Glutamatergic neuron (in vitro differentiated cells): ENCODE measurements around the gene CIAO3. TPM values are rescaled to one million over a fixed set of nuclear protein-coding genes. Genes with fewer than 3 reads are reported as not detected.

Source experiments
- DNase-seq: peaks from one replicate; pipeline ENCODE4 v3.0.0; 2022
- H3K27ac Mint-ChIP-seq: one replicate; pipeline ENCODE4 v1.8.0; 2020; ENCODE audit warnings: mild to moderate bottlenecking, mixed read lengths, inconsistent platforms; ENCODE audit not compliant: unreplicated experiment
- H3K27me3 Mint-ChIP-seq: one replicate; pipeline ENCODE4 v1.8.0; 2020; ENCODE audit warnings: mild to moderate bottlenecking, moderate library complexity, mixed read lengths, inconsistent platforms; ENCODE audit not compliant: unreplicated experiment
- H3K36me3 Mint-ChIP-seq: one replicate; pipeline ENCODE4 v1.8.0; 2020; ENCODE audit warnings: mild to moderate bottlenecking, mixed read lengths, inconsistent platforms; ENCODE audit not compliant: unreplicated experiment
- H3K4me1 Mint-ChIP-seq: one replicate; pipeline ENCODE4 v1.8.0; 2020; ENCODE audit warnings: mild to moderate bottlenecking, low read depth, mixed read lengths, inconsistent platforms; ENCODE audit not compliant: unreplicated experiment
- H3K4me3 Mint-ChIP-seq: one replicate; pipeline ENCODE4 v1.8.0; 2020; ENCODE audit warnings: mild to moderate bottlenecking, mixed read lengths, inconsistent platforms; ENCODE audit not compliant: unreplicated experiment
- H3K9me3 Mint-ChIP-seq: one replicate; pipeline ENCODE4 v1.8.0; 2020; ENCODE audit warnings: mild to moderate bottlenecking, moderate library complexity, mixed read lengths, inconsistent platforms; ENCODE audit not compliant: unreplicated experiment
- total RNA-seq: library from RNA; stranded (reverse); fragmentation: NEBNext Ultra II Directional; extraction: Animal tissue kit (Norgen Biotek cat#: 25700); gene quantifications from one replicate; pipeline ENCODE4 v1.2.1, GENCODE V29; 2021; ENCODE audit not compliant: unreplicated experiment
- TF ChIP-seq, protein P1 (sequence below): fragments of 200-600 bp; sonication (generic); IDR thresholded peaks from one replicate; pipeline ENCODE4 v1.5.0; 2021; ENCODE audit not compliant: partially characterized antibody, unreplicated experiment

CIAO3 gene
- total RNA-seq, 1 donor from 2014 or later, result 49.5 TPM

DNA sequence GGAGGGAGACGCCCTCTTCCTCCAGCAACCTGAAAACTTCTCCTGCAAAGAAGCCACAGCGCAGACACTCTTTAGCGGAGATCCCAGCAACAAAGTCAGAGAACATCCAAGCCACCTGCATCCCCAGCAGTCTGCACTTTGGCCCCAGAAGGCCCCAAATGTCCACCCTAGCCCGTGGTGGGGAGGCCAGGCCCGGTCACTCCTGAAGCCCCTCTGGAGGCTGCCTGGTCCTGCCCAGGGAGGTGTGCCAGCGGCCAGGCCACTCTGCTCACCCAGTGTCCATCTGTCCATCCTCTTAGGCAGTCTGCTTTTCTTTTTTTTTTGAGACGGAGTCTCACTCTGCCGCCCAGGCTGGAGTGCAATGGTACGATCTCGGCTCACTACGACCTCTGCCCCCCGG, 8.5 kb downstream of the CIAO3 start:
- H3K4me1 Mint-ChIP-seq, result no peaks in the 10 kb centered on the region
- peaks cover 2% of the 10 kb centered on the region for H3K9me3 Mint-ChIP-seq
- H3K36me3 Mint-ChIP-seq, result no peaks in the 10 kb centered on the region
- peaks cover 5% of the 10 kb centered on the region for H3K27me3 Mint-ChIP-seq
- H3K27ac Mint-ChIP-seq, result no peak overlapping the region
- TF ChIP-seq, protein P1, sequence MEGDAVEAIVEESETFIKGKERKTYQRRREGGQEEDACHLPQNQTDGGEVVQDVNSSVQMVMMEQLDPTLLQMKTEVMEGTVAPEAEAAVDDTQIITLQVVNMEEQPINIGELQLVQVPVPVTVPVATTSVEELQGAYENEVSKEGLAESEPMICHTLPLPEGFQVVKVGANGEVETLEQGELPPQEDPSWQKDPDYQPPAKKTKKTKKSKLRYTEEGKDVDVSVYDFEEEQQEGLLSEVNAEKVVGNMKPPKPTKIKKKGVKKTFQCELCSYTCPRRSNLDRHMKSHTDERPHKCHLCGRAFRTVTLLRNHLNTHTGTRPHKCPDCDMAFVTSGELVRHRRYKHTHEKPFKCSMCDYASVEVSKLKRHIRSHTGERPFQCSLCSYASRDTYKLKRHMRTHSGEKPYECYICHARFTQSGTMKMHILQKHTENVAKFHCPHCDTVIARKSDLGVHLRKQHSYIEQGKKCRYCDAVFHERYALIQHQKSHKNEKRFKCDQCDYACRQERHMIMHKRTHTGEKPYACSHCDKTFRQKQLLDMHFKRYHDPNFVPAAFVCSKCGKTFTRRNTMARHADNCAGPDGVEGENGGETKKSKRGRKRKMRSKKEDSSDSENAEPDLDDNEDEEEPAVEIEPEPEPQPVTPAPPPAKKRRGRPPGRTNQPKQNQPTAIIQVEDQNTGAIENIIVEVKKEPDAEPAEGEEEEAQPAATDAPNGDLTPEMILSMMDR, result no peak
- no peak for DNase-seq
- H3K4me3 Mint-ChIP-seq, result no peak overlapping the region

DNA sequence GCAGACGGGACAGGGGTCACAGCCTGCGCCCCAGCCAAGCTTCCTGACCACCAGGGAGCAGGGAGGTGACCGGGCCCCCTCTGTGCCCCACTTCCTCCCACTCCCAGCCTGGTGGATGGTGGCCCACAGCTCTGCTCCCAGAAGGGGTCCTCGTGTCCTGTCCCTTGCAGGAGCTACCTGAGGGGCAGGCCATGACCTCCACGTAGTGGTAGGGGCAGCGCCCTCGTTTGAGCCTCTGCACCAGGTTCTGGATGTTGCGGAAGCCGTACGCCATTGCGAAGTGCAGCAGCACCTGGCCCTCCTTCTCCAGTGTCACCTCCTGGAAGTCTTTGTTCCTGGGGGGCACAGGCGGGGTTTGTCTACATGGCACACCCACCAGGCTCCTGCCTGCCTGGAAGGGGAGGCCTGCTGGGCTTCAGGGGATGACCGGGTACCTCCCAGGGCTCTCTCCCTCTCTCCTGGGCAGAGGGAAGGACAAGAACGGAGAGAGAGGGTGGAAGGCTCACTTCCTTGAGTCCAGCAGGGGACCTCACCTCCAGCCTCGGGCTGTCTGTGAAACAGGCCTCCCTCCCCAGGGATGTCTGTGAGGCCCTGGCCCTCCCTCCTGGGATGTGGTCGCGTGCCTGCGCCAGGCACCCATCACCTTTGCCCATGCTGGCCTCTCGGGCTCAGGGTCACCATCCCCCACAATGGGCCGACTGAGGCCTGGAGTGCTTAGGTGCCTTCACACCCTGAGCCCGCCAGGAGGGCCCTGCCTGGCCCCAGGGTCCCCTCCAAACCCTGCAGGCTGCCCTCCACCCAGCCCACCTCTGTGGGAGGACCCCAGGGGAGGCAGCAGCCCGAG, 9.9 kb downstream of the CIAO3 start:
- Mint-ChIP-seq H3K4me1 (no peaks in the 10 kb centered on the region), H3K27me3 (peaks cover 8% of the 10 kb centered on the region), H3K27ac (no peak overlapping the region), H3K9me3 (peaks cover 2% of the 10 kb centered on the region), H3K36me3 (no peaks in the 10 kb centered on the region), H3K4me3 (no peak overlapping the region)
- TF ChIP-seq, protein P1, result no peak
- DNase-seq, result no peak

DNA sequence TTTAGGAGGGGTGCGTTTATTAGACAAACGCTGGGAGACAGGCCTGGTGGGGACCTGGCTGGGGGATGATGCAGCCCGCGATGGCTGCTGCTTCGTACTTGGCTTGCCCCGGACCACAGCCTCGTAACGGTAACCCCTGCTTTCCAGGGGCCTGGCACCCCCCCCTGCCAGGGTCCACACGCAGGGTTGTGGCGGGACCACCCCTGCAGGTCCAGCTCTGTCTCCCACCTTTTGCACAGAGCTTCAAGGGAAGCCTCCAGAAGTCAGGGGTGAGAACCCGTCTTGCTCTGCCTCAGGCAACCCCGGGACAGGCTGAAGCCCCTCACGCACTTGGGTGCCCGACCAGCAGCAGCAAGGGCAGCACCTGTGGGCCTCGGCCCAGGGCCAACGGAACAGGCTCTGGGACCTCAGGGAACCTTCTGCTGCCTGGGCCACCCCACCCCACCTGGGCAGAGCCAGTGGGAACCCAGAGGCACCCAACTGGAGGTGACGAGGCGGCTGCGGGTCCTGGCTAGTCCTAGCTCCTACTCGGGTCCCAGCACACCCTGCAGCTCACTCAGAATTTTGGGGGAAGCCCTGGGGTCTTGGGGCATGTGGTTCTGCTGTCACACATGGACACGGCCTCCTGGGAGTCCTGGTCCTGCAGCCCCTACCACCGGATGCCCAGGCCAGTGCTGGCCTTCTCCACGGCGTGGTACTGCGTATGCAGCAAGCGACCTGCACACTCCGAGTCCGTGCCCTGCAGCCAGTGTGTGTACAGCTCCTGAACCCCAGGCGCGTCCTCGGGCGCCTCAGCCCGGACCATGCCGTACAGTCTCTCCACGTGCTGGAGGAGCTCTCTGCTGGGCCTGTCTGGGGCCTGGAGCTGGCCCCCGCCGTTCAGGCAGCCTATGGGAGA, 10.8 kb downstream of the CIAO3 start:
- Mint-ChIP-seq H3K27ac (no peak overlapping the region), H3K4me3 (no peak overlapping the region), H3K9me3 (no peaks in the 10 kb centered on the region), H3K4me1 (no peaks in the 10 kb centered on the region), H3K36me3 (no peaks in the 10 kb centered on the region), H3K27me3 (peaks cover 9% of the 10 kb centered on the region)
- no peak for DNase-seq
- TF ChIP-seq, protein P1, result no peak

DNA sequence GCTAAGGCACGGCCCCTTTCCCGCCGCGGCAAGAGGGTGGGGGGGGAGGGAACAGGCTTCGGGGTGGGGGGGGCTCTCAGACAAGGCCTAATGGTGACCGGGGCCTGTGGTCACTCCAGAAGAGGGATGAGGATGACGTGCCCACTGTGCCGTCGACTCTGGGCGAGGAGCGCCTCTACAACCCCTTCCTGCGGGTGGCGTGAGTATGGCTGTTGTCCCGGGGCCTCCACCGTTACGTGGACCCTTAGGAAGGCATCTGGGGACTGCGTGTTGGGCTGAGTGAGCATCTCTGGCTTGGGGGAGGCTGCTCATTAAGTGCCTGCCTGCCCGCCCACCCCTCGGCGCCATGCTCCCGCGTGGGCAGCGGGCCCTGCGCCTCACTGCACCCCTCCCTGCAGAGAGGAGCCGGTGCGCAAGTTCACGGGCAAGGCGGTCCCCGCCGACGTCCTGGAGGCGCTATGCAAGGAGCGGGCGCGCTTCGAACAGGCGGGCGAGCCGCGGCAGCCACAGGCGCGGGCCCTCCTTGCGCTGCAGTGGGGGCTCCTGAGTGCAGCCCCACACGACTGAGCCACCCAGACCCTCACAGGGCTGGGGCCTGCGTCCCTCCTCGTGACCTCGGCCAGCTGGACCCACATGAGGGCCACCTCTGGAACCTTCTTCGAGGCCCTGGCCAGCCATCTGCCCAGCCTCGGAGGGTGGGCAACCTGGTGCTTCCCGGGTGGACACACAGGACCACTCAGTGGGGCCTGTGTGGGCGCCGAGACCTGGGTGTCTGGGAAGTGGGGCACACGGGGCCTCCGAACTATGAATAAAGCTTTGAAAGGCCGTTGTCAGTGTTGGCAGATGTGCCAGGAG, 11.7 kb downstream of the CIAO3 start:
- Mint-ChIP-seq H3K9me3 (no peaks in the 10 kb centered on the region), H3K27me3 (peaks cover 6% of the 10 kb centered on the region)

More for the DNA sequence above, 11.7 kb downstream of the CIAO3 start:
- TF ChIP-seq, protein P1, result no peak
- no peaks in the 10 kb centered on the region for H3K4me1 Mint-ChIP-seq
- DNase-seq, result no peak
- H3K4me3 Mint-ChIP-seq, result no peak overlapping the region
- no peaks in the 10 kb centered on the region for H3K36me3 Mint-ChIP-seq
- H3K27ac Mint-ChIP-seq, result no peak overlapping the region
